ENCODE measurements around the gene DUS4L. TPM values are rescaled to one million over a fixed set of nuclear protein-coding genes. Genes with fewer than 3 reads are reported as not detected.

Gene DUS4L
- total RNA-seq, 1 experiment from 2014 or later = 10.2 TPM

- Histone ChIP-seq H3K36me3 (ENCODE audit: low read depth, low read length) (peaks cover 13% of the 10 kb centered on the region; the same call in 1 of the 2 replicates), H3K4me1 (ENCODE audit: insufficient read depth, low read length) (peaks cover 15% of the 10 kb centered on the region), H3K79me2 (ENCODE audit: low read length) (peaks cover 27% of the 10 kb centered on the region), H3K9me2 (replicated peaks; ENCODE audit: low read length) (no peaks in the 10 kb centered on the region), H4K20me1 (ENCODE audit: low read length) (peaks cover 12% of the 10 kb centered on the region; the same call in 1 of the 2 replicates), H3K9me3 (ENCODE audit: low read length) (no peaks in the 10 kb centered on the region), H3K4me3 (ENCODE audit: low read length) (no peak overlapping the region), H3K27me3 (ENCODE audit: low read length) (no peaks in the 10 kb centered on the region), H3F3A (ENCODE audit: low read length, unreplicated experiment) (no peaks in the 10 kb centered on the region), H3K9ac (ENCODE audit: low read length) (no peak overlapping the region), H2AFZ (ENCODE audit: low read length) (no peak overlapping the region), H3K4me2 (ENCODE audit: low read length) (no peak overlapping the region), H3K27ac (ENCODE audit: low read length) (no peak overlapping the region)
- CTCF ChIA-PET = no interaction called here
- no peak for DNase-seq
- intact Hi-C loops (cut with micrococcal nuclease) = no loop called here
- POLR2A ChIA-PET (ENCODE audit: unreplicated experiment) = no interaction called here
- ATAC-seq = no peak
- BruUV-seq (replicated peaks) = no TSS peak
- TF ChIP-seq EZH2 (IDR thresholded peaks at IDR 0.05; ENCODE audit: low read length, unreplicated experiment) = no peak
- no peak for TF ChIP-seq CTCF (conservative IDR thresholded peaks at IDR 0.05; ENCODE audit: low read depth, low read length)
- TF ChIP-seq EZH2phosphoT487 (IDR thresholded peaks at IDR 0.05; ENCODE audit: borderline replicate concordance, low read length) = no peak
Observed at GRCh38 chr7:107555893-107556292, 7.9 kb upstream of the DUS4L start.

- peak; percentile 31 for DNase-seq
- peak overlapping the region; percentile 9; the same call in 1 of the 2 replicates for H3K4me2 ChIP-seq (ENCODE audit: low read length)
- ChIA-PET POLR2A (ENCODE audit: unreplicated experiment) (no interaction called here), CTCF (no interaction called here)
- BruUV-seq (replicated peaks) = no TSS peak
- H3K9ac ChIP-seq (ENCODE audit: low read length) = no peak overlapping the region
- no peaks in the 10 kb centered on the region for H3K9me2 ChIP-seq (replicated peaks; ENCODE audit: low read length)
- no peak for ATAC-seq
- H3K27me3 ChIP-seq (ENCODE audit: low read length) = no peaks in the 10 kb centered on the region
- intact Hi-C loops (cut with micrococcal nuclease) = loop anchor here (5.0 kb wide), 2 partner anchors 98 to 307 kb away; no protein-coding TSS in a partner anchor
- no peaks in the 10 kb centered on the region for H3K9me3 ChIP-seq (ENCODE audit: low read length)
- no peak overlapping the region for H2AFZ ChIP-seq (ENCODE audit: low read length)
- H3K27ac ChIP-seq (ENCODE audit: low read length) = no peak overlapping the region
- H3K79me2 ChIP-seq (ENCODE audit: low read length) = peaks cover 54% of the 10 kb centered on the region
- TF ChIP-seq EZH2phosphoT487 (IDR thresholded peaks at IDR 0.05; ENCODE audit: borderline replicate concordance, low read length) (no peak), EZH2 (IDR thresholded peaks at IDR 0.05; ENCODE audit: low read length, unreplicated experiment) (no peak), CTCF (conservative IDR thresholded peaks at IDR 0.05; ENCODE audit: low read depth, low read length) (no peak)
- H3F3A ChIP-seq (ENCODE audit: low read length, unreplicated experiment) = no peaks in the 10 kb centered on the region
- peaks cover 9% of the 10 kb centered on the region; the same call in 1 of the 2 replicates for H3K36me3 ChIP-seq (ENCODE audit: low read depth, low read length)
- no peak overlapping the region for H3K4me3 ChIP-seq (ENCODE audit: low read length)
- peaks cover 28% of the 10 kb centered on the region for H3K4me1 ChIP-seq (ENCODE audit: insufficient read depth, low read length)
- H4K20me1 ChIP-seq (ENCODE audit: low read length) = peaks cover 12% of the 10 kb centered on the region; the same call in 1 of the 2 replicates
Observed at GRCh38 chr7:107559864-107560263, 3.9 kb upstream of the DUS4L start.

- ATAC-seq (no peak), DNase-seq (no peak)
- Histone ChIP-seq H3K9me2 (replicated peaks; ENCODE audit: low read length) (no peaks in the 10 kb centered on the region), H3K9ac (ENCODE audit: low read length) (no peak overlapping the region), H3K36me3 (ENCODE audit: low read depth, low read length) (peaks cover 9% of the 10 kb centered on the region; the same call in 1 of the 2 replicates), H3K9me3 (ENCODE audit: low read length) (no peaks in the 10 kb centered on the region), H3K4me1 (ENCODE audit: insufficient read depth, low read length) (peaks cover 38% of the 10 kb centered on the region), H3K27ac (ENCODE audit: low read length) (no peak overlapping the region), H3F3A (ENCODE audit: low read length, unreplicated experiment) (no peaks in the 10 kb centered on the region), H3K79me2 (ENCODE audit: low read length) (peaks cover 62% of the 10 kb centered on the region), H3K27me3 (ENCODE audit: low read length) (no peaks in the 10 kb centered on the region), H4K20me1 (ENCODE audit: low read length) (peaks cover 12% of the 10 kb centered on the region; the same call in 1 of the 2 replicates), H3K4me3 (ENCODE audit: low read length) (no peak overlapping the region), H2AFZ (ENCODE audit: low read length) (no peak overlapping the region), H3K4me2 (ENCODE audit: low read length) (peak overlapping the region; percentile 9; the same call in 1 of the 2 replicates)
- ChIA-PET POLR2A (ENCODE audit: unreplicated experiment) (no interaction called here), CTCF (no interaction called here)
- intact Hi-C loops (cut with micrococcal nuclease) = loop anchor here (5.0 kb wide), 2 partner anchors 99 to 306 kb away; no protein-coding TSS in a partner anchor
- no TSS peak for BruUV-seq (replicated peaks)
- no peak for TF ChIP-seq EZH2 (IDR thresholded peaks at IDR 0.05; ENCODE audit: low read length, unreplicated experiment)
- TF ChIP-seq EZH2phosphoT487 (IDR thresholded peaks at IDR 0.05; ENCODE audit: borderline replicate concordance, low read length) = no peak
- TF ChIP-seq CTCF (conservative IDR thresholded peaks at IDR 0.05; ENCODE audit: low read depth, low read length) = no peak
Observed at GRCh38 chr7:107560898-107561516, 2.8 kb upstream of the DUS4L start.
